Transverse colon (tissue), 3 donors: ENCODE measurements around the gene DEAF1.

ENCODE experiments used
- POLR2A ChIP-seq: fragments of 450-650 bp; IDR thresholded peaks from one replicate; pipeline ENCODE4 v1.6.1; 2016; ENCODE audit warnings: antibody characterized with exemption, mild to moderate bottlenecking, moderate library complexity
- POLR2AphosphoS5 ChIP-seq, 3 donors: sonication (generic); formaldehyde crosslinking; IDR thresholded peaks; one replicate each; pipeline ENCODE4 v1.6.1; 2016; ENCODE audit warnings: antibody characterized with exemption in 3 of 3

- TF ChIP-seq POLR2AphosphoS5 (IDR thresholded peaks at IDR 0.05) = peak in 2 of 3 donors; percentile 45 to 46
- peak; percentile 37 for TF ChIP-seq POLR2A
Measured at GRCh38 chr11:706439-706956, 11.5 kb upstream of the DEAF1 start.
